ENCODE data around the gene SFT2D3.

GRCh38 chr2:127658146-127658545 lies 43.2 kb upstream of the SFT2D3 start:
- TF ChIP-seq FOSL2 (CRISPR knock-in tag; IDR thresholded peaks at IDR 0.05): no peak
- TF ChIP-seq RFXANK (CRISPR knock-in tag; IDR thresholded peaks at IDR 0.05): no peak
- no peak for TF ChIP-seq MZF1 (CRISPR knock-in tag; IDR thresholded peaks at IDR 0.05; ENCODE audit: borderline replicate concordance)

Measured in HepG2 (cell line).